Measurements from ENCODE around the gene HNRNPA1. TPM values are rescaled to one million over a fixed set of nuclear protein-coding genes. Genes with fewer than 3 reads are reported as not detected.

HNRNPA1 gene
- total and polyA plus RNA-seq, 2 of the 4 experiments (the other 2 are of a cell fraction): 747 to 1,409 TPM

DNA sequence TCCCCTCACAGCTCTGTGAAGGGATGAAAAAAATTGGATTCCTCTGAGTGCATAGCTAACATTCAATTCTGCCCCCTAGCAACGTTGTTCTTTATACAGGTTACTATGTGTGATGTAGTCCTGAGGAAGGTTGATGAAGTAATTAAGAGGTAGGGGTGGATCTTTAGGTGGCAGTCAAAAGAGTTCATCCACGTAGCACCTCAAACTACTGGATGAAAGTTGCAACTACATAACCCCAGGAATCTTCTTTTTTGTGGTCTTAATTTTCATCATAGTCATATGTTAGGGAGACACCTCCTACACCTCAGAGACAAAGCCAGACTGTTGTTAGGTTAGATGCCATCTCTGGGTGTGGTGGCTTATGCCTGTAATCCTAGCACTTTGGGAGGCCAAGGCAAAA is 30.5 kb downstream of the HNRNPA1 start:
- no peaks in the 10 kb centered on the region for H3K4me1 ChIP-seq (ENCODE audit: control insufficient read depth, insufficient read depth, low read length)
- WGBS, 2 experiments (ENCODE audit: extremely low coverage in 2 of 2, insufficient read length in 1 of 2): no CpG with 5 or more reads among the region's 2 CpGs

More for the DNA sequence above, 30.5 kb downstream of the HNRNPA1 start:
- no peak overlapping the region for H4K8ac ChIP-seq (ENCODE audit: low read depth in 2 of 2, low read length in 2 of 2)
- H3K9ac ChIP-seq (ENCODE audit: low read depth, low read length): no peak overlapping the region
- H2BK15ac ChIP-seq (ENCODE audit: low read depth, low read length): no peak overlapping the region
- H4K5ac ChIP-seq (ENCODE audit: low read depth, low read length): no peak overlapping the region
- TF ChIP-seq POLR2A (IDR thresholded peaks at IDR 0.05; ENCODE audit: low read depth, low read length): no peak
- TF ChIP-seq, protein P1, sequence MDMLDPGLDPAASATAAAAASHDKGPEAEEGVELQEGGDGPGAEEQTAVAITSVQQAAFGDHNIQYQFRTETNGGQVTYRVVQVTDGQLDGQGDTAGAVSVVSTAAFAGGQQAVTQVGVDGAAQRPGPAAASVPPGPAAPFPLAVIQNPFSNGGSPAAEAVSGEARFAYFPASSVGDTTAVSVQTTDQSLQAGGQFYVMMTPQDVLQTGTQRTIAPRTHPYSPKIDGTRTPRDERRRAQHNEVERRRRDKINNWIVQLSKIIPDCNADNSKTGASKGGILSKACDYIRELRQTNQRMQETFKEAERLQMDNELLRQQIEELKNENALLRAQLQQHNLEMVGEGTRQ (IDR thresholded peaks at IDR 0.05; ENCODE audit: low read depth, low read length): no peak
- no peak for TF ChIP-seq RCOR1 (IDR thresholded peaks at IDR 0.05; ENCODE audit: insufficient replicate concordance, low read length)
- no peak for TF ChIP-seq RFX5 (IDR thresholded peaks at IDR 0.05; ENCODE audit: low read depth, low read length)
- TF ChIP-seq CHD1 (IDR thresholded peaks at IDR 0.05; ENCODE audit: low read depth, low read length): no peak
- TF ChIP-seq MAZ (IDR thresholded peaks at IDR 0.05; ENCODE audit: borderline replicate concordance, low read depth, low read length): no peak
- no peak for TF ChIP-seq BHLHE40 (IDR thresholded peaks at IDR 0.05; ENCODE audit: low read depth, low read length)
- no peak for TF ChIP-seq FOS (IDR thresholded peaks at IDR 0.05; ENCODE audit: low read depth, low read length)
- TF ChIP-seq SMC3 (IDR thresholded peaks at IDR 0.05; ENCODE audit: low read depth, low read length): no peak
- no peak for TF ChIP-seq MAFK (IDR thresholded peaks at IDR 0.05; ENCODE audit: low read depth, low read length)
- no peak for TF ChIP-seq CEBPB (IDR thresholded peaks at IDR 0.05; ENCODE audit: low read depth, low read length)
- TF ChIP-seq, protein P2, sequence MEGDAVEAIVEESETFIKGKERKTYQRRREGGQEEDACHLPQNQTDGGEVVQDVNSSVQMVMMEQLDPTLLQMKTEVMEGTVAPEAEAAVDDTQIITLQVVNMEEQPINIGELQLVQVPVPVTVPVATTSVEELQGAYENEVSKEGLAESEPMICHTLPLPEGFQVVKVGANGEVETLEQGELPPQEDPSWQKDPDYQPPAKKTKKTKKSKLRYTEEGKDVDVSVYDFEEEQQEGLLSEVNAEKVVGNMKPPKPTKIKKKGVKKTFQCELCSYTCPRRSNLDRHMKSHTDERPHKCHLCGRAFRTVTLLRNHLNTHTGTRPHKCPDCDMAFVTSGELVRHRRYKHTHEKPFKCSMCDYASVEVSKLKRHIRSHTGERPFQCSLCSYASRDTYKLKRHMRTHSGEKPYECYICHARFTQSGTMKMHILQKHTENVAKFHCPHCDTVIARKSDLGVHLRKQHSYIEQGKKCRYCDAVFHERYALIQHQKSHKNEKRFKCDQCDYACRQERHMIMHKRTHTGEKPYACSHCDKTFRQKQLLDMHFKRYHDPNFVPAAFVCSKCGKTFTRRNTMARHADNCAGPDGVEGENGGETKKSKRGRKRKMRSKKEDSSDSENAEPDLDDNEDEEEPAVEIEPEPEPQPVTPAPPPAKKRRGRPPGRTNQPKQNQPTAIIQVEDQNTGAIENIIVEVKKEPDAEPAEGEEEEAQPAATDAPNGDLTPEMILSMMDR (conservative IDR thresholded peaks at IDR 0.05; ENCODE audit: low read depth, low read length): no peak
- H2AFZ ChIP-seq (replicated peaks; ENCODE audit: low read length, poor library complexity): no peak overlapping the region
- H3K79me1 ChIP-seq (ENCODE audit: low read depth in 1 of 2, low read length in 2 of 2): no peaks in the 10 kb centered on the region
- H2BK120ac ChIP-seq (ENCODE audit: low read depth, low read length): no peak overlapping the region
- H3K36me3 ChIP-seq (ENCODE audit: control insufficient read depth, insufficient read depth, low read length): no peaks in the 10 kb centered on the region
- ChIA-PET POLR2A (ENCODE audit: unreplicated experiment) (interaction anchor here (0.7 kb wide), 1 partner anchor 9 kb away, joined by 16 read pairs; no protein-coding TSS in a partner anchor), CTCF (interaction anchor here (0.5 kb wide), 1 partner anchor 257 kb away, joined by 3 read pairs; no protein-coding TSS in a partner anchor)
- H3K4me3 ChIP-seq (ENCODE audit: insufficient read depth, low read depth, low read length): no peak overlapping the region
- no TSS peak for BruUV-seq (replicated peaks)
- H3K9me3 ChIP-seq (ENCODE audit: control insufficient read depth, insufficient read depth, low read length): no peaks in the 10 kb centered on the region
- H4K20me1 ChIP-seq (ENCODE audit: insufficient read depth, low read length): no peaks in the 10 kb centered on the region
- no peak overlapping the region for H3K56ac ChIP-seq (ENCODE audit: extremely low read depth, insufficient read depth, low read length)
- H3K27me3 ChIP-seq (ENCODE audit: control insufficient read depth, insufficient read depth, low read length): peaks cover 6% of the 10 kb centered on the region
- H3K14ac ChIP-seq (replicated peaks; ENCODE audit: low read depth, low read length): no peak overlapping the region
- H3K23ac ChIP-seq (ENCODE audit: low read depth, low read length): no peak overlapping the region
- in situ Hi-C loops (cut with MboI; ENCODE audit: low sequenced_read_pairs) (no loop called here), dilution Hi-C loops (cut with HindIII; ENCODE audit: low sequenced_read_pairs, unreplicated experiment) (no loop called here), intact Hi-C loops (cut with micrococcal nuclease) (no loop called here)
- no peak overlapping the region for H2BK20ac ChIP-seq (ENCODE audit: low read depth, low read length)
- no peak overlapping the region for H3K4me2 ChIP-seq (ENCODE audit: low read depth, low read length)
- H3K18ac ChIP-seq (ENCODE audit: low read depth, low read length): no peak overlapping the region
- H3K4ac ChIP-seq (ENCODE audit: low read depth, low read length): no peak overlapping the region
- H2AK9ac ChIP-seq (replicated peaks; ENCODE audit: low read depth, low read length, poor library complexity): no peak overlapping the region
- no peak for DNase-seq
- no peak for ATAC-seq (ENCODE audit: low read depth)
- no peak overlapping the region for H4K91ac ChIP-seq (ENCODE audit: insufficient read depth, low read depth, low read length)
- no peaks in the 10 kb centered on the region for H3K9me1 ChIP-seq (ENCODE audit: insufficient read depth, low read length)
- H2BK5ac ChIP-seq (ENCODE audit: low read depth, low read length, poor library complexity, severe bottlenecking): no peak overlapping the region
- no peak overlapping the region for H2AK5ac ChIP-seq (ENCODE audit: low read depth, low read length)
- no peak overlapping the region for H3K27ac ChIP-seq (ENCODE audit: insufficient read depth, low read length)

All from IMR-90 (cell line).